Measurements from ENCODE around the gene RPL22.

- TF ChIP-seq CTCF (IDR thresholded peaks at IDR 0.05; ENCODE audit: low read length): no peak
- TF ChIP-seq EZH2phosphoT487 (IDR thresholded peaks at IDR 0.05; ENCODE audit: low read length): no peak
Observed at GRCh38 chr1:6225651-6226050, 26.3 kb upstream of the RPL22 start.

Measured in MM.1S (cell line).